Esophagus squamous epithelium (tissue), 5 donors: Measurements from ENCODE around the gene TNFAIP8L1. TPM values are rescaled to one million over a fixed set of nuclear protein-coding genes. Genes with fewer than 3 reads are reported as not detected.

ENCODE experiments used
- DNase-seq: peaks from one replicate; lab custom pipeline; 2025; lab: John Stamatoyannopoulos, UW
- H3K27ac ChIP-seq, 4 donors: fragments of 200-600 bp; sonication (generic); one replicate each; pipeline ENCODE4 v1.5.1; 2016 to 2019; ENCODE audit warnings: mild to moderate bottlenecking in 1 of 4
- H3K27me3 ChIP-seq, 4 donors: fragments of 200-600 bp; sonication (generic); 1 replicate in 3 of 4; 2 replicates in 1 of 4; pipeline versions ENCODE4 v1.5.1 to v1.6.0; 2017 to 2021; ENCODE audit warnings: antibody characterized with exemption in 1 of 4
- H3K36me3 ChIP-seq, 3 donors: fragments of 200-600 bp; sonication (generic); one replicate each; pipeline ENCODE4 v1.5.1; 2016 to 2019
- H3K4me1 ChIP-seq, 3 donors: fragments of 200-600 bp; sonication (generic); one replicate each; pipeline ENCODE4 v1.5.1; 2017 to 2019
- H3K4me3 ChIP-seq, 4 donors: fragments of 200-600 bp; sonication (generic); 1 replicate in 3 of 4; 2 replicates in 1 of 4; pipeline ENCODE4 v1.5.1; 2016 to 2019; ENCODE audit warnings: mild to moderate bottlenecking in 2 of 4, moderate library complexity in 1 of 4
- H3K9me3 ChIP-seq, 3 donors: fragments of 200-600 bp; sonication (generic); one replicate each; pipeline ENCODE4 v1.5.1; 2016 to 2019
- POLR2A ChIP-seq, 4 donors: fragments of 450-650 bp; IDR thresholded peaks; one replicate each; pipeline ENCODE4 v1.6.1; 2017; ENCODE audit warnings: antibody characterized with exemption in 4 of 4, mild to moderate bottlenecking in 4 of 4, moderate library complexity in 3 of 4
- WGBS, 2 donors: methylation state at CpG; one replicate each; pipeline ENCODE4 v1.1.5; 2018; 5-methylcytosine and 5-hydroxymethylcytosine counted together
- intact Hi-C: fragments of 100-400 bp; cut with DNase I; formaldehyde crosslinking; loops from one replicate; pipeline ENCODE4 v1.15.0; 2022
- total RNA-seq, 4 donors: library from RNA; depleted of rRNA; stranded (reverse); fragments of >200 nt; gene quantifications; one replicate each; pipeline ENCODE4 v1.1.0, GENCODE V29; 2016
- TF ChIP-seq, protein P1 (sequence below), 6 experiments: fragments of 450-650 bp in 4 of 6; fragments of 200-600 bp in 2 of 6; sonication (generic) in 2 of 6; IDR thresholded peaks; one replicate each; pipeline ENCODE4 v1.5.1; 2016 to 2019; ENCODE audit warnings: antibody characterized with exemption in 6 of 6, mild to moderate bottlenecking in 4 of 6, moderate library complexity in 4 of 6
- donor health status: DM: yes; HTN: yes; CAD: no.

TNFAIP8L1 gene
- total RNA-seq, 4 donors from 2014 or later: 3.6 to 6.2 (median 4.4) TPM

DNA sequence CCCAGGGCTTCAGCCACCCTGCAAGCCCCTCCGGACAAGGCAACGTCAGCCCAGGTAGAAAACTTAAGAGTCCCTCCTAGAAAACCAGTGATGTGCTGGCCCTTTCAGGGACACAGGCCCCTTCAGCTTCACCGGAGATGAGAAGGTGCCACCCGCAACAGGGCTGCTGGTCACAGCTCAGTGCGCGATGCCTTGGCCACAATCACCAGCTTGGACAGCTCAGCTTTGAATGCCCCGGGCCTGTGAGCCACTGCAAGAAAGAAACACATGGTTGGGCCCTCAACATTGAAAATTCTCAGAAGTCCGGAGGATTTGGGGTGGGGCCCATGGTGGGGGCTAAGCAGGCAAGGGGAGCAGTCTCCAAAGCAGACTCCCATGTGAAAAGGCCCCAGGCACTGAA, 18.5 kb downstream of the TNFAIP8L1 start:
- peaks cover 0 to 4% (median 0%) of the 10 kb centered on the region in 3 donors for H3K9me3 ChIP-seq
- H3K36me3 ChIP-seq: peaks cover 16 to 91% (median 30%) of the 10 kb centered on the region in 3 donors
- WGBS, 2 donors: 79% methylated on average over 8 of the region's 8 CpGs; no CpG with 5 or more reads in 1 of the 2 donors
- H3K27me3 ChIP-seq: no peaks in the 10 kb centered on the region
- intact Hi-C loops: no loop called here
- H3K4me1 ChIP-seq: no peaks in the 10 kb centered on the region
- TF ChIP-seq, protein P1, sequence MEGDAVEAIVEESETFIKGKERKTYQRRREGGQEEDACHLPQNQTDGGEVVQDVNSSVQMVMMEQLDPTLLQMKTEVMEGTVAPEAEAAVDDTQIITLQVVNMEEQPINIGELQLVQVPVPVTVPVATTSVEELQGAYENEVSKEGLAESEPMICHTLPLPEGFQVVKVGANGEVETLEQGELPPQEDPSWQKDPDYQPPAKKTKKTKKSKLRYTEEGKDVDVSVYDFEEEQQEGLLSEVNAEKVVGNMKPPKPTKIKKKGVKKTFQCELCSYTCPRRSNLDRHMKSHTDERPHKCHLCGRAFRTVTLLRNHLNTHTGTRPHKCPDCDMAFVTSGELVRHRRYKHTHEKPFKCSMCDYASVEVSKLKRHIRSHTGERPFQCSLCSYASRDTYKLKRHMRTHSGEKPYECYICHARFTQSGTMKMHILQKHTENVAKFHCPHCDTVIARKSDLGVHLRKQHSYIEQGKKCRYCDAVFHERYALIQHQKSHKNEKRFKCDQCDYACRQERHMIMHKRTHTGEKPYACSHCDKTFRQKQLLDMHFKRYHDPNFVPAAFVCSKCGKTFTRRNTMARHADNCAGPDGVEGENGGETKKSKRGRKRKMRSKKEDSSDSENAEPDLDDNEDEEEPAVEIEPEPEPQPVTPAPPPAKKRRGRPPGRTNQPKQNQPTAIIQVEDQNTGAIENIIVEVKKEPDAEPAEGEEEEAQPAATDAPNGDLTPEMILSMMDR (IDR thresholded peaks at IDR 0.05): no peak
- TF ChIP-seq POLR2A (IDR thresholded peaks at IDR 0.05): no peak
- no peak for DNase-seq
- H3K27ac ChIP-seq: no peak overlapping the region
- no peak overlapping the region for H3K4me3 ChIP-seq

GRCh38 chr19:4660181-4660791, 21.0 kb downstream of the TNFAIP8L1 start:
- TF ChIP-seq POLR2A (IDR thresholded peaks at IDR 0.05): no peak
- TF ChIP-seq, protein P1 (IDR thresholded peaks at IDR 0.05): peak in 3 of 6 experiments; percentile 7 to 32 (median 13)
- H3K9me3 ChIP-seq: peaks cover 0 to 4% (median 0%) of the 10 kb centered on the region in 3 donors
- no peaks in the 10 kb centered on the region for H3K4me1 ChIP-seq
- no peak for DNase-seq
- intact Hi-C loops: no loop called here
- H3K36me3 ChIP-seq: peaks cover 16 to 94% (median 43%) of the 10 kb centered on the region in 3 donors
- H3K27me3 ChIP-seq: no peaks in the 10 kb centered on the region
- 69 to 100% methylated on average over 5 of the region's 15 CpGs for WGBS, 2 donors
- H3K4me3 ChIP-seq: no peak overlapping the region
- H3K27ac ChIP-seq: no peak overlapping the region

DNA sequence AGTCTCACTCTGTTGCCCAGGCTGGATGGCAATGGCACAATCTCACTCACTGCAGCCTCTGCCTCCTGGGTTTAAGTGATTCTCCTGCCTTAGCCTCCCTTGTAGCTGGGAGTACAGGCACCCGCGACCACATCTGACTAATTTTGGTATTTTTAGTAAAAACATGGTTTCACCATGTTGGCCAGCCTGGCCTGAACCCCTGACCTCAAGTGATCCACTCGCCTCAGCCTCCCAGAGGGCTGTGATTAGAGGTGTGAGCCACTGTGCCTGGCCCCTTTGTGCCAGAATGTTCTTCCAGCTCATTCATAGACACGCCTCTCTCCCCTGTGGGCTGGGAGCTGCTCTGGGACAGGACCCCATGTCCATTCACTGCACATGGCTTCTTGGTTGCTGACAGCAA, 21.7 kb downstream of the TNFAIP8L1 start:
- 74% methylated on average over 4 of the region's 4 CpGs; no CpG with 5 or more reads in 1 of the 2 donors for WGBS, 2 donors
- Histone ChIP-seq H3K27me3 (no peaks in the 10 kb centered on the region), H3K36me3 (peaks cover 16 to 95% (median 43%) of the 10 kb centered on the region in 3 donors), H3K4me3 (no peak overlapping the region), H3K27ac (no peak overlapping the region), H3K9me3 (peaks cover 0 to 4% (median 0%) of the 10 kb centered on the region in 3 donors), H3K4me1 (no peaks in the 10 kb centered on the region)
- intact Hi-C loops: no loop called here
- TF ChIP-seq, protein P1 (IDR thresholded peaks at IDR 0.05): no peak
- no peak for TF ChIP-seq POLR2A (IDR thresholded peaks at IDR 0.05)
- DNase-seq: no peak

DNA sequence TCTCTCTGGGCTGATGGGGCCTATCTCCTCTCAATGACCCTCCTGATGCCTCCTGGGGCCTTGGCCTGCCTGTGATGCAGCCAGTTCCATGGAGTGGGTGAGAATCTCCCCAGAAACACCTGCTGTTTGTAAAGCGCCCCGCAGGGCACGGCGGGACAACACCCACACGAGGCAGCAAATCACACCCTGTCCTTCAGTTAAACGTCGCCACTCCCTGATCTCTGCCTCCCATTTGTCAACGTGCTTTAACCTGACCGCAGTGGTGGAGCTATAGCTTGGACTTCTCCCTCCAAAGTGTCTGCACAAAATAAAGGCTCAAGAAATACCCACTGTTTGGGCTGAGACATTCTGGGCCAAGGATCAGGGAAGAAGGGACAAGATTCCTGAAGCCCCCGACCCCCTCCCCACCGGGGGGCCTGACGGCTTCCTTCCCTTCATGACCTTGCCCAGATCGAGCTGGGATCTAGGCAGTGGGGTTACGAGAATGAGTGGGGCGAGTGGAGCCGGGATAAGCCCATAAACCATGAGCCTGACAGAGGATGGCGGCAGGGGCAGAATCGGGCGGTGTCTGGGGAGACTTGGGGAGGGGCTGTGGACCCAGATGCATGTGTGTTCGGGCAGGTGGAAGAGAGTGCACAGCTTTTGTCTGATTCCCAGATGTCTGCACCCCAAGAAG, 22.8 kb downstream of the TNFAIP8L1 start:
- Histone ChIP-seq H3K4me1 (no peaks in the 10 kb centered on the region), H3K27me3 (no peaks in the 10 kb centered on the region), H3K9me3 (peaks cover 0 to 4% (median 0%) of the 10 kb centered on the region in 3 donors), H3K36me3 (peaks cover 22 to 95% (median 47%) of the 10 kb centered on the region in 3 donors), H3K27ac (no peak overlapping the region), H3K4me3 (no peak overlapping the region)
- whole genome bisulfite sequencing, 2 donors: 77 to 95% methylated on average over 9 to 13 of the region's 20 CpGs
- DNase-seq: no peak
- intact Hi-C loops: no loop called here
- TF ChIP-seq, protein P1 (IDR thresholded peaks at IDR 0.05): no peak
- no peak for TF ChIP-seq POLR2A (IDR thresholded peaks at IDR 0.05)

DNA sequence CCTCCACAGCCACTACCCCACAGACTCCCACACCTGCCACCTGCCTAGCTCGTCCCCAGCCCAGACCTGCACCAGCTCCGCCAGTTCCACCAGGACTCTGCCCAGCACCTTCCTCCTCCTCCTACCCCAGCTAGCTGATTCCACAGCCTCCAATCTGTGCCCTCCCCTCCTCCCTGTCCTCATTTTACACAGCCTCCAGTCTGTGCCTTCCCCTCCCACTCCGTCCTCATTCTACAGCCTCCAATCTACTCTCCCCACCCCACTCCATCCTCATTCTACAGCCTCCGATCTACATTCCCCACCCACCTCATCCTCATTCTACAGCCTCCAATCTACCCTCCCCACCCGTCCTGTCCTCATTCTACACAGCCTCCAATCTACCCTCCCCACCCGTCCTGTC, 23.5 kb downstream of the TNFAIP8L1 start:
- no peak for DNase-seq
- Histone ChIP-seq H3K27ac (no peak overlapping the region), H3K36me3 (peaks cover 22 to 95% (median 44%) of the 10 kb centered on the region in 3 donors), H3K9me3 (peaks cover 0 to 4% (median 0%) of the 10 kb centered on the region in 3 donors), H3K4me1 (no peaks in the 10 kb centered on the region), H3K27me3 (no peaks in the 10 kb centered on the region), H3K4me3 (no peak overlapping the region)
- WGBS, 2 donors: 88 to 89% methylated on average over 6 of the region's 6 CpGs
- TF ChIP-seq POLR2A (IDR thresholded peaks at IDR 0.05): no peak
- TF ChIP-seq, protein P1 (IDR thresholded peaks at IDR 0.05): no peak
- intact Hi-C loops: no loop called here
